NCI-H460 (cell line): Measurements from ENCODE around the gene NDUFV1. TPM values are rescaled to one million over a fixed set of nuclear protein-coding genes. Genes with fewer than 3 reads are reported as not detected.
"Not testable (repeated sequence)": the region's sequence is repeated elsewhere in the genome, so short reads cannot be mapped to it uniquely, and the experiment has no call there.

Source experiments
- DNase-seq: peaks from one replicate; pipeline ENCODE4 v3.0.0-alpha.2; 2016; ENCODE audit warnings: low read depth; ENCODE audit errors: extremely low read depth
- total RNA-seq: library from RNA; depleted of rRNA; stranded (reverse); fragments of >200 nt; shearing (Covaris generic); gene quantifications from 2 replicates; pipeline ENCODE4 v1.2.3, GENCODE V29; 2014

The NDUFV1 gene
- total RNA-seq, 1 experiment from 2014 or later: 162 TPM

DNA sequence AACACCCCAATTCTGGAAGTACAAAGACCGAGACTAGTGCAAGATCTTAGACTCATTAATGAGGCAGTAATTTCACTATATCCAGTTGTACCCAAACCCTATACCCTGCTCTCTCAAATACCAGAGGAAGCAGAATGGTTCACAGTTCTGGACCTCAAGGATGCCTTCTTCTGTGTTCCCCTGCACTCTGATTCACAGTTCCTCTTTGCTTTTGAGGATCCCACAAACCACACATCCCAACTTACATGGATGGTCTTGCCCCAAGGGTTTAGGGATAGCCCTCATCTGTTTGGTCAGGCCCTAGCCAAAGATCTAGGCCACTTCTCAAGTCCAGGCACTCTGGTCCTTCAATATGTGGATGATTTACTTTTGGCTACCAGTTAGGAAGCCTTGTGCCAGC, 17.1 kb downstream of the NDUFV1 start:
- not testable (repeated sequence) for DNase-seq

DNA sequence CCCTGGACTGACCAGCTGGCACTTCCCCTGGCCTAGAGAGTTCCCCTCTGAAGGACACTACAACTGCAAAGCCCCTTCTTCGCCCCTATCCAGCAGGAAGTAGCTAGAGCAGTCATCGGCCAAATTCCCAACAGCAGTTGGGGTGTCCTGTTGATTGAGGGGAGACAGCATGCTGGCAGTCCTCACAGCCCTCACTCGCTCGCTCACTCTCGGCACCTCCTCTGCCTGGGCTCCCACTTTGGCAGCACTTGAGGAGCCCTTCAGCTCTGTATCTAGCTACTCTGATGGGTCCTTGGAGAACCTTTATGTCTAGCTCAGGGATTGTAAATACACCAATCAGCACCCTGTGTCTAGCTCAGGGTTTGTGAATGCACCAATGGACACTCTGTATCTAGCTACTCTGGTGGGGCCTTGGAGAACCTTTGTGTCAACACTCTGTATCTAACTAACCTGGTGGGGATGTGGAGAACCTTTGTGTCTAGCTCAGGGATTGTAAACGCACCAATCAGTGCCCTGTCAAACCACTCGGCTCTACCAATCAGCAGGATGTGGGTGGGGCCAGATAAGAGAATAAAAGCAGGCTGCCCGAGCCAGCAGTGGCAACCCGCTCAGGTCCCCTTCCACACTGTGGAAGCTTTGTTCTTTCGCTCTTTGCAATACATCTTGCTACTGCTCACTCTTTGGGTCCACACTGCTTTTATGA, 19.5 kb downstream of the NDUFV1 start:
- DNase-seq: not testable (repeated sequence)

DNA sequence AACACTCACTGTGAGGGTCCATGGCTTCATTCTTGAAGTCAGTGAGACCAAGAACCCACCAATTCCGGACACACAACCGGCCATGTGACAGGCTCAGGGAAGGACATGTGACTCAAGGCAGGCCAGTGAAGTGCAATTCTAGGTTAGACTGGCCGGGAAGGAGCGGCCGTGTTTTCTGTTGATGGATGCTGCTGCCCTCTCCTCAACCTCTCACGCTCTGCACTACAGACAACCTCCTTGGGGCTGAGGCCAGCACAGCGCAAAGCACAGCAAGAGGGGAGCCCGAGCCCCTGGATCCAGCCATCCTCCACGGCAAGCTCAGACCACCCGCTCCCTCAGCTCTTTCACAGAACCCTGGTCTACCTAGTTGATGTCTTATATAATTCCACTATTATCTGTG, 20.2 kb downstream of the NDUFV1 start:
- DNase-seq: no peak

DNA sequence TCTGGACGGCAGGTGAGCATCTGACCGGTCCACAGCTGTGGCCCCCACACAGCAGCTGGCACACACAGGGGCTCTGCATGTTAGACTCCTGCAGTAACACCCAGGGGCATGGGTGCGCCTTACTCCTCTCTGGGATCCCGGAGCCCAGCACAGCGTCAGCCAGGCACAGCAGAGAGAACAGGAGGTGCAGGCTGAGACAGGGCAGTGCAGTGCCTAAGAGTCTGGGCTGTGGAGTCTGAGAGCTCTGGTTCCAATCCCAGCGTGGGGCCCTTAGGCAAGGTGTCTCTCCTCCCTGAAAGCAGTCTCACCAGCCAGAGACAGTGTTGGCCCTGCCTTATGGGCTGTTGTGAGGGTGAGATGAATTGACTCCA, 20.7 kb downstream of the NDUFV1 start:
- DNase-seq: no peak

- DNase-seq: no peak
Observed at GRCh38 chr11:67627812-67628624, 21.3 kb downstream of the NDUFV1 start.

GRCh38 chr11:67628710-67629385, 22.1 kb downstream of the NDUFV1 start:
- no peak for DNase-seq

DNA sequence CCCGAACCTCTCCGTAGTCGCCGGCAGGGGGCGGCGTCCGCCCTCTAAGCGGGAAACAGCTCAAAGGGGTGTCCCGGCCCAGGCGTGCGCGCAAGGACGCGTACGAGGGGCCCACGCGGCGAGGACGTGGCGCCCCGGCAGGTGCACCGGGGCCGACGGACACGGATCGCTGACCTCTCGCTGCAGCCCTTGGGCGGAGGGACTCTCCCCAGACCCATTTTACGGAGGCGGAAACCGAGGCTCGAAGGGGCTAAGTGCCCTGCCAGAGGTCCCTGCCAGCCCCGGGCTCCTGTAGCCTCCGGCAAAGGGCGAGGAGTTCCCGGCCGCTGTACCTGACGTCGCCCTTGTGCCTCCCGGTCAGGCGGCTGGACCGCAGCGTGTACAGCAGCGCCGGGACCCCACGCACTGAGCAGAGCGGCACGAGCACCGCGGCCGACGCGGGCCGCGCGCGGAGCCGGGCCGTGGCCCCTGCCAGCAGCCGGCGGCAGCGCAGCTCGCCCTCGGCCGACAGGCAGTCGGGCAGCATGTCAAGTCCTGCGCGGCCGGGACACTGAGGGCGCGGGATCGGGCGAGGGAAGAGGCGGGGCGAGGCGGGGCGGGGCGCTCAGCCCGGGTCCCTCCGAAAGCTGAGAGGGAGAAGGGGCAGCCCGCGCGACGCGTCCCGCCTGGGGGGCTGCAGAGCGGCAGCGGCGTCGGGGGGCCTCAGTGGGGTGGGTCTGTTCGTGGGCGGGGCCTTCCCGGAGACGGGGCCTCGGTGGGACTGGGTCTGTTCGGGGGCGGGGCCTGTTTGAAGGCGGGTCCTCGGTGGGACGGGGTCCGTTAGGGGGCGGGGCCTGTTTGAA, 22.9 kb downstream of the NDUFV1 start, which contains the start of gene NUDT8:
NUDT8 (minus strand) TSS at position 552 of the 842 bp plus-strand sequence; CDS start at position 526, 26 bp downstream.
- peak; percentile 59 for DNase-seq

DNA sequence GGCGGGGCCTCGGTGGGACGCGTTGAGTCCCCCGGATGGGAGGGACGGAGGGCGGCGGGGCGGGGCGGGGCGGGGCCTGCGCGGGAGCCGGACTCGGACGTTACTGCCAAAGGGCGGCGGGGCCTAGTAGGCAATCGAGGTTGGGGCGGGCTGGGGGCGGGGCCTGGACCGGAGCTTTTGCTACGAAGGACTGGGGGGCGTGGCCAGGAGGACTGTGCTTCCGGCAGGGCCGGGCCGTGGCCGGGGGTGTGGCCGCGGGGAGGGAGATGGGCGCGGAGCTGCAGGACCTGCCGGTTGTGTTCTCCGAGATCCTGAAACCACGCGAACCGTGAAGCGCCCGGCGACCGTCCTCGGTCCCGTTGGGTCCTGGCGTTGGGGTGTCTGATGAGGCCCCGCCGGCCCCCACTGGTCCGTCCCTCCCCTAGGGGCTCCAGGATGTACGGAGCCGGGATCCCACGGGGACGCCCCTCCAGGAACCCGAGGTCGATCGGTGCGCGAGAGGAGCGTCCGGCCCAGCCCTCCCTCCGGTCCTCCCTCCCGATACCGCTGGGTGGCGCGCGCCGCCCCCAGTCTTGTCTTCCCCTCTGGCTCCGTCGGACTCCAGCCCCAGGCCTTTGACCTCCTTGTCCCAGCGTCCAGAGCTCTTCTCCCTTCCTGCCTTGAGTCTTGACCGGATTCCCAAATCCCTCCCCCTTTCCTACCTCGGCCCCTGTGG, 23.6 kb downstream of the NDUFV1 start:
- DNase-seq: peak; percentile 95

- no peak for DNase-seq
Observed at GRCh38 chr11:67630943-67631331, 24.2 kb downstream of the NDUFV1 start.

GRCh38 chr11:67631411-67631810, 24.7 kb downstream of the NDUFV1 start:
- no peak for DNase-seq

GRCh38 chr11:67631853-67632174, 25.1 kb downstream of the NDUFV1 start:
- DNase-seq: no peak

GRCh38 chr11:67632175-67632981, 25.6 kb downstream of the NDUFV1 start:
- DNase-seq: no peak

DNA sequence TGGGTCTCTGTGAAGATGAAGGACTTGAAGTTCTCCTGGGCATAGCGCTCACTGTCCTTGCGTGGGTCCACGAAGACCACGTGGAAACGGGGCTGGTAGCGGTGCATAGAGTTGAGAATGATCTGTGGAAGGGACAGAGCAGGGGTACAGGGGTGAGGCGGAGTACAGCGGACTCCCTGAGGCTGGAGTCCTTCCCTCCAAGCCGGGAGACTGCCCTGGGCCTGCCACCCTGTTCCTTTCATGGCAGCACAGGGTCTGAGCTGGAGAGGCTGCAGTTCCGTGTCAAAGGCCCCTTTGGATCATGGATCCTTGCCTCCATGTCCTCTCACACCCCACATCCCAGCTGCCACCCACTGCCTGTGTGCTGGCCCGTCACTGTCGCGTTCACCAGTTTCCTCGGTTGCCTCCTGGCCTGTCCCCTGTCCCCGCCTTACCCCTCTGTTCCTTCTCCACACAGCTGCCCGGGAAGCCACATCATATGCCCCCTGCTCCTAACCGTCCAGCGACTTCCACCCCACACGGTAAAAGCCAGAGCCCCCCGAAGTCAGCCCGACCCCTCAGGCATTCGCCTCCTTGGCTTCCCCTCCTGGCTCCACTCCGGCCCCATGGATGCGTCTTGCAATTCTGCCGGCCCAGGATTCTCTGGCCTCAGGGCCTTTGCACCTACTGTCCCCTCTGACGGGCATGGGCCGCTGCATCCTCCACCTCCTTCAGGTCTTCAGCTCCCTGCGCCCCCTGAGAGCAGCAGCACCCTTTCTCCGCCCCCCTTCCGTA, 26.4 kb downstream of the NDUFV1 start:
- no peak for DNase-seq

DNA sequence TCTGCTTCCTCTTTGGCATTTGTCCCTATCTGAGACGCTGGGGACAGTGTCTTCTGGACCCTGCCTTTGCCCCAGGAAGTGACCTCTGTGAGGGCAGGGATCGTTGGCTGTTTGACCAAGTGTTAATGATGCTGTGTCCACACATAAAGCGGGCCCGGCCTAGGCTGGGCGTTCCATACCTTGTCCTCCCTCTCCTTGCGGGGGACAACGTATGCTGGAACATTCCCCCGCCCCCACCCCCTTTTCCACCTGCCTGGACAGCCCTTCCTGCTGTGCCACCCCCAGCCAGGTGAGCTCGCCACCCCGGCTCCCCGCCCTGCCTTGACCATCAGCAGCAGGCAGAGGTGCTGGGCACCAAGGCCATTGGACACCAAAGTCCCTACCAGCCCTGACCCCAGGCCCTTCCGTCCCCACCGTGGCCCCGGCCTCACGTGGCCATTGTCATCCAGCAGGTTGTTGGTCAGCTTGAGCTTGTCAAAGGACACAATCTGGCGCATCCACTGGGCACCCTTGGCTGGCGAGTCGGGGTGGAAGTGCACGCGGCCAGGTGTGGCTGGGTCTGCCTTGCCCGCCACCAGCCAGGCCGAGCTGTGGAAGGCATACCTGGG, 27.1 kb downstream of the NDUFV1 start:
- no peak for DNase-seq

DNA sequence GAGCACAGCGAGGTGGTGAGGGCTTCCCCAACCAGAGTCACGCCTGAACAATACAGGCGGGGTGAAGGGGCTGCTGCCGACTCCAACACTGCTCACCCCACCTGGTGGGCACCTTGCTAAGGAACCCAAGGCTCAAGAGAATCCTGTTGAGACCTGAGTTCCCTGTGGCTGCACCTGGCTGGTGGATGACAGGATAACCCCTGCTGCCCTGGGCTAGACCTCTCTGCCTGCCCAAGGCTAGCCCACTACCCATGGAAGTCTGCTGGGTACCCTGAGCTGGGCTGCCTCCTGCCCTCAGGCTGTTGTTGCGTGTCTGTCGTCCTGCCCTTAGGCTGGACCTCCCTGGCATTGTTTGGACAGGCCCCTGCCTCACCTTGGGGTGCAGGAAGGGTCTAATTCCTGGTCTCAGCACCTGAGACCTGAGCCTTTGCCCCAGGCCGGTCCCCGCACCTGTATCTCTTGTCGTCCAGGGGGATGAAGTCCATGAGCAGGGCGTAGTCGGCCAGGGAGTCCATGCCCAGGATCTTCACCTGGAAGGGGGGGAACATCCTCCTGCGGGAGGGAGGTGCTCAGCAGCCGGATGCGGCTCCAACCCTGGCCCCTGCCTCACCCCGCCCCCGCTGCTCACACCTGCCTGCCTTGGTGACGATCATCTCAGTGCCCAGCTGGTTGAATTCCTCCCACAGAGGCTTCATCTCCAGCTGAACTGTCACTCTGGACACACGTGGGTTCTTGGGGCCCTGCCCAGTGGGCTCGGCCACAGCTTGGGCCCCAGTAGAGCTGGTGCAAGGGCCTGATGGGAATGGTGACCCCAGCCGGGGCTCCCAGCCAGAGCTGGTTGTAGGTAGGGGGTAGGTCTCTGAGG, 27.9 kb downstream of the NDUFV1 start:
- DNase-seq: no peak

DNA sequence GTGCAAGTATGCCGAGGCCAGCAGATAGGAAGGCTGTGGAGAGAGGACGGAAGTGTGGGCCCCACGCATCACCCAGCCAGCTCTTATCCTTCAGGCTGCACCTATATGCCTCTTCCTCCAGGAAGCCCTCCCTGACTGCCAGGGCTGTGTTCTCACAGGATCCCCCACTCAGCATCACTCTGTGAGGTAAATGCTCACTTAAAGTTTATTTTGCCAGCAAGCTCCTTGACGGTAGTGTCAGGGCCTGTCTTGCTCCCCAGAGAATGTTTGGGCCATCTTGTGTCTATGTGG, 28.4 kb downstream of the NDUFV1 start:
- DNase-seq: no peak

DNA sequence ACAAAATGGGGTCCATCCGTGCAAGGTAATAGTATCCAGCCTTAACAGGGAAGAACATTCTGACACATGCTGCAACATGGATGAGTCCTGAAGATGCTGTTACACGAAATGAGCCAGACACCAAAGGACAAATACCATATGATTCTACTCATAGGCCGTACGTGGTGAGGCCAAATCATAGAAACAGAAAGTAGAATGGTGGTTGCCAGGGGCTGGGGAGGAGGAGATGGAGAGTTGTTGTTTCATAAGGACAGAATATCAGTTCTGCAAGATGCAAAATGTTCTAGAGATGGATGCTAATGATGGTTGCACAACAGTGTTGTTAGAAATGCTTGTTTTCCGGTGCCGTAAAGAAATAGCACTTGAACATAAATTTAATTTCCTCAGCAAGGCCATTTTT, 30.2 kb downstream of the NDUFV1 start:
- no peak for DNase-seq
